ENCODE data around the gene FOXP4.

- TF ChIP-seq MYC (IDR thresholded peaks at IDR 0.05; ENCODE audit: borderline replicate concordance, low read length) (no peak), POLR2A (IDR thresholded peaks at IDR 0.05; ENCODE audit: low read length) (no peak), CTCF (IDR thresholded peaks at IDR 0.05) (no peak), ZSCAN20 (CRISPR knock-in tag; IDR thresholded peaks at IDR 0.05) (no peak), MAX (IDR thresholded peaks at IDR 0.05) (no peak), RNF2 (IDR thresholded peaks at IDR 0.05; ENCODE audit: borderline replicate concordance, low read depth) (no peak), BHLHE40 (IDR thresholded peaks at IDR 0.05; ENCODE audit: low read depth, low read length) (no peak), FOSL2 (IDR thresholded peaks at IDR 0.05) (no peak), FOSL2 (CRISPR knock-in tag; IDR thresholded peaks at IDR 0.05) (no peak), JUN (IDR thresholded peaks at IDR 0.05) (no peak), TFCP2L1 (CRISPR knock-in tag; IDR thresholded peaks at IDR 0.05) (no peak), EP300 (IDR thresholded peaks at IDR 0.05) (no peak)
- TF ChIP-seq, protein P1, sequence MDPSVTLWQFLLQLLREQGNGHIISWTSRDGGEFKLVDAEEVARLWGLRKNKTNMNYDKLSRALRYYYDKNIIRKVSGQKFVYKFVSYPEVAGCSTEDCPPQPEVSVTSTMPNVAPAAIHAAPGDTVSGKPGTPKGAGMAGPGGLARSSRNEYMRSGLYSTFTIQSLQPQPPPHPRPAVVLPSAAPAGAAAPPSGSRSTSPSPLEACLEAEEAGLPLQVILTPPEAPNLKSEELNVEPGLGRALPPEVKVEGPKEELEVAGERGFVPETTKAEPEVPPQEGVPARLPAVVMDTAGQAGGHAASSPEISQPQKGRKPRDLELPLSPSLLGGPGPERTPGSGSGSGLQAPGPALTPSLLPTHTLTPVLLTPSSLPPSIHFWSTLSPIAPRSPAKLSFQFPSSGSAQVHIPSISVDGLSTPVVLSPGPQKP (IDR thresholded peaks at IDR 0.05; ENCODE audit: low read depth, low read length) = no peak
- TF ChIP-seq, protein P2, sequence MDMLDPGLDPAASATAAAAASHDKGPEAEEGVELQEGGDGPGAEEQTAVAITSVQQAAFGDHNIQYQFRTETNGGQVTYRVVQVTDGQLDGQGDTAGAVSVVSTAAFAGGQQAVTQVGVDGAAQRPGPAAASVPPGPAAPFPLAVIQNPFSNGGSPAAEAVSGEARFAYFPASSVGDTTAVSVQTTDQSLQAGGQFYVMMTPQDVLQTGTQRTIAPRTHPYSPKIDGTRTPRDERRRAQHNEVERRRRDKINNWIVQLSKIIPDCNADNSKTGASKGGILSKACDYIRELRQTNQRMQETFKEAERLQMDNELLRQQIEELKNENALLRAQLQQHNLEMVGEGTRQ (IDR thresholded peaks at IDR 0.05) = no peak
- TF ChIP-seq, protein P3, sequence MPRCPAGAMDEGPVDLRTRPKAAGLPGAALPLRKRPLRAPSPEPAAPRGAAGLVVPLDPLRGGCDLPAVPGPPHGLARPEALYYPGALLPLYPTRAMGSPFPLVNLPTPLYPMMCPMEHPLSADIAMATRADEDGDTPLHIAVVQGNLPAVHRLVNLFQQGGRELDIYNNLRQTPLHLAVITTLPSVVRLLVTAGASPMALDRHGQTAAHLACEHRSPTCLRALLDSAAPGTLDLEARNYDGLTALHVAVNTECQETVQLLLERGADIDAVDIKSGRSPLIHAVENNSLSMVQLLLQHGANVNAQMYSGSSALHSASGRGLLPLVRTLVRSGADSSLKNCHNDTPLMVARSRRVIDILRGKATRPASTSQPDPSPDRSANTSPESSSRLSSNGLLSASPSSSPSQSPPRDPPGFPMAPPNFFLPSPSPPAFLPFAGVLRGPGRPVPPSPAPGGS (IDR thresholded peaks at IDR 0.05) = no peak
Measured at GRCh38 chr6:41648921-41649320, 102.7 kb downstream of the FOXP4 start.

All from A549 (cell line).